Measurements from ENCODE around the gene TRPC3.

Gene TRPC3

GRCh38 chr4:121939690-121940089 lies 12.2 kb downstream of the TRPC3 start:
- no peak for ATAC-seq
- no peak for TF ChIP-seq ZNF8 (CRISPR knock-in tag; IDR thresholded peaks at IDR 0.05)
- no peak for TF ChIP-seq ZFP3 (CRISPR knock-in tag; IDR thresholded peaks at IDR 0.05)
- no peak for TF ChIP-seq OSR1 (CRISPR knock-in tag; IDR thresholded peaks at IDR 0.05)
- no peak for TF ChIP-seq ZNF70 (CRISPR knock-in tag; IDR thresholded peaks at IDR 0.05)
- no peak for TF ChIP-seq BACH2 (CRISPR knock-in tag; IDR thresholded peaks at IDR 0.05; ENCODE audit: borderline replicate concordance)
- no peak for TF ChIP-seq RARB (CRISPR knock-in tag; IDR thresholded peaks at IDR 0.05)
- no peak for TF ChIP-seq TCF4 (CRISPR knock-in tag; IDR thresholded peaks at IDR 0.05; ENCODE audit: borderline replicate concordance)

- ATAC-seq, result no peak
- TF ChIP-seq ZNF8 (CRISPR knock-in tag; IDR thresholded peaks at IDR 0.05) (no peak), BACH2 (CRISPR knock-in tag; IDR thresholded peaks at IDR 0.05; ENCODE audit: borderline replicate concordance) (no peak), ZFP3 (CRISPR knock-in tag; IDR thresholded peaks at IDR 0.05) (no peak), ISL1 (CRISPR knock-in tag; IDR thresholded peaks at IDR 0.05) (no peak), CSDC2 (CRISPR knock-in tag; IDR thresholded peaks at IDR 0.05) (no peak), CSRNP3 (CRISPR knock-in tag; IDR thresholded peaks at IDR 0.05) (no peak), ZC3H10 (CRISPR knock-in tag; IDR thresholded peaks at IDR 0.05) (no peak), OSR1 (CRISPR knock-in tag; IDR thresholded peaks at IDR 0.05) (no peak), TCF4 (CRISPR knock-in tag; IDR thresholded peaks at IDR 0.05; ENCODE audit: borderline replicate concordance) (no peak), SNAI2 (CRISPR knock-in tag; IDR thresholded peaks at IDR 0.05) (no peak), TSHZ2 (CRISPR knock-in tag; IDR thresholded peaks at IDR 0.05) (no peak), ESRRG (CRISPR knock-in tag; IDR thresholded peaks at IDR 0.05) (no peak), ZNF70 (CRISPR knock-in tag; IDR thresholded peaks at IDR 0.05) (no peak), CREB5 (CRISPR knock-in tag; IDR thresholded peaks at IDR 0.05; ENCODE audit: low read depth) (no peak), RARB (CRISPR knock-in tag; IDR thresholded peaks at IDR 0.05) (no peak), ZFP30 (CRISPR knock-in tag; IDR thresholded peaks at IDR 0.05) (no peak), POU6F1 (CRISPR knock-in tag; IDR thresholded peaks at IDR 0.05; ENCODE audit: borderline replicate concordance, low read depth) (no peak), ARNTL (CRISPR knock-in tag; IDR thresholded peaks at IDR 0.05; ENCODE audit: borderline replicate concordance, low read depth) (no peak), PATZ1 (CRISPR knock-in tag; IDR thresholded peaks at IDR 0.05; ENCODE audit: borderline replicate concordance) (no peak)
Measured at GRCh38 chr4:121938282-121939092, 13.4 kb downstream of the TRPC3 start.

- no peak for ATAC-seq
- TF ChIP-seq ZNF70 (CRISPR knock-in tag; IDR thresholded peaks at IDR 0.05) (no peak), PATZ1 (CRISPR knock-in tag; IDR thresholded peaks at IDR 0.05; ENCODE audit: borderline replicate concordance) (no peak), ISL1 (CRISPR knock-in tag; IDR thresholded peaks at IDR 0.05) (no peak), ESRRG (CRISPR knock-in tag; IDR thresholded peaks at IDR 0.05) (no peak), BACH2 (CRISPR knock-in tag; IDR thresholded peaks at IDR 0.05; ENCODE audit: borderline replicate concordance) (no peak), OSR1 (CRISPR knock-in tag; IDR thresholded peaks at IDR 0.05) (no peak), ARNTL (CRISPR knock-in tag; IDR thresholded peaks at IDR 0.05; ENCODE audit: borderline replicate concordance, low read depth) (no peak), ZFP30 (CRISPR knock-in tag; IDR thresholded peaks at IDR 0.05) (no peak), SNAI2 (CRISPR knock-in tag; IDR thresholded peaks at IDR 0.05) (no peak), ZFP3 (CRISPR knock-in tag; IDR thresholded peaks at IDR 0.05) (no peak), PPARA (CRISPR knock-in tag; IDR thresholded peaks at IDR 0.05; ENCODE audit: borderline replicate concordance) (no peak), TSHZ2 (CRISPR knock-in tag; IDR thresholded peaks at IDR 0.05) (no peak)
Measured at GRCh38 chr4:121936101-121936500, 15.8 kb downstream of the TRPC3 start.

Measured in SK-N-SH treated with all-trans-retinoic acid at 6 μM for 48 hours (cell line).